HG03196 (cell line): ENCODE data around the gene USP17L29.
"Not testable (repeated sequence)": the region's sequence is repeated elsewhere in the genome, so short reads cannot be mapped to it uniquely, and the experiment has no call there.

Experiments used
- ATAC-seq: cut with Tn5 transposase; IDR thresholded peaks from one replicate; pipeline ENCODE4 v1.9.1; 2021; ENCODE audit not compliant: unreplicated experiment

The USP17L29 gene

GRCh38 chr4:9353338-9353737, at the start of gene USP17L29:
TSS of gene USP17L29 (plus strand) at chr4:9353638. CDS start at chr4:9353638, 0 bp downstream.
- not testable (repeated sequence) for ATAC-seq

DNA sequence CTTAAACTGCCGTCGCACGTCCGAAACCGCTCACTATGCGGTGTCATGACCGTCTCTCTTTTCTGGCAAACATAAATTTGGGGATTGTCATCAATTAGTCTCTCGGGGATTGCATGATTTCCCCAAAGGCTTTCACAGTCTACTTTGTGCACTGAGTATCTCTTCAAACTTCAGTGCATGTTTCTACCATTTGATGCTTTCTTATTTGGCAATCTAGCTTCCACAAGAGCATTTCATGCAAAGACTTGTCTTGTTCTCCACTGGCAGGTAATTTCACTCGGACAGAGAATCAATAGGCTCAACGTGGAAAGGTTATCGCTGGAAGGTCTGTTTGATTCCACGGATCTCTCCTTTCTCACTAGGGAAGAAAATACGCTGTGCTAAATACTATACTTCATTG, 29.2 kb upstream of the USP17L29 start:
- ATAC-seq, result not testable (repeated sequence)

DNA sequence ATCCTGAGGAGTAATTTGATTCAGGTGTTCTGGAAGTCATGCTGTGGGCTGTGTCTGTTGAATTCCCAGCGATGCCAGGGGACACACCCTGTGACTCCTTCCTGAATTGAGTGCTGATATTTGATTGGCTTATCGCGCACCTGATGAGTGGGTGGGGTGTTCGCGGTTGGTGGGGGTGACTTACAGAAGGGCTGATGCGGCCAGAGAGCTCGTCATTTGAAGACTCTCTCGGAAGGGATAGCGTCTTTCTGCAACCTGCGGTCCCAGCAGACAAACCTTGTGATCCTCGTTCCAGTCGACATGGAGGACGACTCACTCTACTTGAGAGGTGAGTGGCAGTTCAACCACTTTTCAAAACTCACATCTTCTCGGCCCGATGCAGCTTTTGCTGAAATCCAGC, 28.6 kb upstream of the USP17L29 start, which contains the start of gene USP17L24:
Gene USP17L24 (plus strand): TSS at position 301 of the 400 bp plus-strand sequence. CDS start 0 bp downstream, at position 301.
- ATAC-seq, result not testable (repeated sequence)

DNA sequence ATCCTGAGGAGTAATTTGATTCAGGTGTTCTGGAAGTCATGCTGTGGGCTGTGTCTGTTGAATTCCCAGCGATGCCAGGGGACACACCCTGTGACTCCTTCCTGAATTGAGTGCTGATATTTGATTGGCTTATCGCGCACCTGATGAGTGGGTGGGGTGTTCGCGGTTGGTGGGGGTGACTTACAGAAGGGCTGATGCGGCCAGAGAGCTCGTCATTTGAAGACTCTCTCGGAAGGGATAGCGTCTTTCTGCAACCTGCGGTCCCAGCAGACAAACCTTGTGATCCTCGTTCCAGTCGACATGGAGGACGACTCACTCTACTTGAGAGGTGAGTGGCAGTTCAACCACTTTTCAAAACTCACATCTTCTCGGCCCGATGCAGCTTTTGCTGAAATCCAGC, 23.8 kb upstream of the USP17L29 start, which contains the start of gene USP17L25:
Gene USP17L25 (plus strand): TSS at position 301 of the 400 bp plus-strand sequence. CDS start 0 bp downstream, at position 301.
- ATAC-seq, result not testable (repeated sequence)

GRCh38 chr4:9334358-9334757, 19.1 kb upstream of the USP17L29 start, which contains the start of gene USP17L26:
TSS of gene USP17L26 (plus strand) at chr4:9334658. CDS start at chr4:9334658, 0 bp downstream.
- ATAC-seq, result not testable (repeated sequence)

DNA sequence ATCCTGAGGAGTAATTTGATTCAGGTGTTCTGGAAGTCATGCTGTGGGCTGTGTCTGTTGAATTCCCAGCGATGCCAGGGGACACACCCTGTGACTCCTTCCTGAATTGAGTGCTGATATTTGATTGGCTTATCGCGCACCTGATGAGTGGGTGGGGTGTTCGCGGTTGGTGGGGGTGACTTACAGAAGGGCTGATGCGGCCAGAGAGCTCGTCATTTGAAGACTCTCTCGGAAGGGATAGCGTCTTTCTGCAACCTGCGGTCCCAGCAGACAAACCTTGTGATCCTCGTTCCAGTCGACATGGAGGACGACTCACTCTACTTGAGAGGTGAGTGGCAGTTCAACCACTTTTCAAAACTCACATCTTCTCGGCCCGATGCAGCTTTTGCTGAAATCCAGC, 14.3 kb upstream of the USP17L29 start, which contains the start of gene USP17L5:
Gene USP17L5 (plus strand): TSS at position 301 of the 400 bp plus-strand sequence. CDS start 0 bp downstream, at position 301.
- ATAC-seq, result not testable (repeated sequence)

DNA sequence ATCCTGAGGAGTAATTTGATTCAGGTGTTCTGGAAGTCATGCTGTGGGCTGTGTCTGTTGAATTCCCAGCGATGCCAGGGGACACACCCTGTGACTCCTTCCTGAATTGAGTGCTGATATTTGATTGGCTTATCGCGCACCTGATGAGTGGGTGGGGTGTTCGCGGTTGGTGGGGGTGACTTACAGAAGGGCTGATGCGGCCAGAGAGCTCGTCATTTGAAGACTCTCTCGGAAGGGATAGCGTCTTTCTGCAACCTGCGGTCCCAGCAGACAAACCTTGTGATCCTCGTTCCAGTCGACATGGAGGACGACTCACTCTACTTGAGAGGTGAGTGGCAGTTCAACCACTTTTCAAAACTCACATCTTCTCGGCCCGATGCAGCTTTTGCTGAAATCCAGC, 9.6 kb upstream of the USP17L29 start, which contains the start of gene USP17L27:
Gene USP17L27 (plus strand): TSS at position 301 of the 400 bp plus-strand sequence. CDS start 0 bp downstream, at position 301.
- not testable (repeated sequence) for ATAC-seq

GRCh38 chr4:9348593-9348992, 4.8 kb upstream of the USP17L29 start, which contains the start of gene USP17L28:
TSS of gene USP17L28 (plus strand) at chr4:9348893. CDS start at chr4:9348893, 0 bp downstream.
- ATAC-seq, result not testable (repeated sequence)

GRCh38 chr4:9350866-9351265, 2.6 kb upstream of the USP17L29 start:
- ATAC-seq, result not testable (repeated sequence)

- not testable (repeated sequence) for ATAC-seq
Observed at GRCh38 chr4:9362829-9363228, 9.4 kb downstream of the USP17L29 start, which contains the start of gene USP17L30. TSS of gene USP17L30 (plus strand) at chr4:9363129. CDS start at chr4:9363129, 0 bp downstream.

- not testable (repeated sequence) for ATAC-seq
Observed at GRCh38 chr4:9379881-9380280, 26.4 kb downstream of the USP17L29 start.

DNA sequence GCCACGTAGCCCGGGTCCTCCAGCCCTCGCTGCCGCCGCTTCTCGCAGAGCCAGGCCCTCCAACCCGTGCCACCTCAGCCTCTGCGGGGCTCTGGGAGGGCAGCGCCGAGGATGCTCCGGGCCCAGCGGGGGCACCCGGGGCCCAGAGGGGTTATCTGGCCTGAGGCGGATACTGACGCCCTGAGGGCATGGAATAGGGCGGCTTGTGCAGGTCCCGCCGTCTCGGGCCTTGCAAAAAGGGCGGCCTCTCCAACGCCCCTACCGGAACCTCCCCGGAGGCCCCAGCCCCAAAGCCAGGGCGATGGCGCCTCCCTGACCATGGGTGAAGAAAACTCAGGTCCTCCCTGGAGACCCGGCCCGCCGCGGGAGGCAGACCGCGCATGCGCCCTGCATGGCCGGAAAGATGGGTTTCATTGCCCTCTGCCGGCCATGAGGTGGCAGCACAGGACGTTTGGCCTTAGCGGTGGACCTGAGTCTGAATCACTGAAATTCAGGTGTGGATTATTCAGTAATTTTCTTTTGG, 27.6 kb downstream of the USP17L29 start:
- ATAC-seq, result not testable (repeated sequence)

DNA sequence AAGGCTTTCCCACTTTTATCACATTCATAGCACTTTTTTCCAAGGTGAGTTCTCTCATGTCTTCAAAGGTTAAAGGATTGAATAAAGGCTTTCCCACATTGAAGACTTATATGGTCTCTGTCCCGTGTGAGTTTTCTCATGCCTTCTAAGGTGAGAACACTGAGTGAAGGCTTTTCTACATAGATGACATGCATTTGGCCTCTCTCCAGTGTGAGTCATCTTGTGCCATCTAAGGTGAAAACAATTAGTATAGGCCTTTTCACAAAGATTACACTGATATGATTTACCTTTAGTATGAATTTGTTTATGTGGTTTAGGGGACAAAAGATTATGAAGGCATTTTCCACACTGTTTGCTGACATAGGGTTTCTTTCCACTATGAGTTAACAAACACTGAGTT, 30.7 kb downstream of the USP17L29 start:
- ATAC-seq, result no peak

DNA sequence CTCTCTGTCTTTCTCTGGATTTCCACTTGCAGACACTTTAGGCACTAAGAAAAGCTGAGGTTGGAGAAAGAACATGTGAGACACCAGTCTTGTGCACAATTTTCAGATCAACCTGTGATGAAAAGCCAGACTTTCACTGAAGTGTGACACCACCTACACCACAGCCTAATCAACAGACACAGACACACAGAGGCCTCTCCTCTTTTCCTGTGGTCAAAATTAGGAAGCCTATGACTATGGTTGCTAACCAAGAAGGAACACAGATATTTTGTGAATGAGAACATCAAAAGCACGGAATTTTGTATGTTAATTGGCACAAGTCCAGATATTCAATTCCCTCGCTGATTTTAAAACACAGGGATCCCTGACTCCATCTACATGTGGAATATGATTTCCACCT, 35.6 kb downstream of the USP17L29 start:
- ATAC-seq, result not testable (repeated sequence)
